Stimulated activated memory B cell treated with anti-CD40 and anti-IgM and Interleukin-4, amounts not matched to agents 10 μg/mL and 1 μg/mL and 100 μg/mL, for 72 hours (primary cell): ENCODE measurements around the gene DNAJC1.

Experiments
- ATAC-seq: fragments of 150-1000 bp; cut with Tn5 transposase; 2 replicates; pipeline ENCODE4 v1.10.0; 2021
- H3K27ac Mint-ChIP-seq: one replicate; pipeline ENCODE4 v1.8.0; 2022; ENCODE audit warnings: mild to moderate bottlenecking, mixed read lengths
- H3K27me3 Mint-ChIP-seq: one replicate; pipeline ENCODE4 v1.8.0; 2022; ENCODE audit warnings: mixed read lengths
- H3K36me3 Mint-ChIP-seq: one replicate; pipeline ENCODE4 v1.8.0; 2022; ENCODE audit warnings: mixed read lengths
- H3K4me1 Mint-ChIP-seq: one replicate; pipeline ENCODE4 v1.8.0; 2022; ENCODE audit warnings: mixed read lengths
- H3K4me3 Mint-ChIP-seq: one replicate; pipeline ENCODE4 v1.8.0; 2022; ENCODE audit warnings: mild to moderate bottlenecking, moderate library complexity, mixed read lengths
- H3K9me3 Mint-ChIP-seq: one replicate; pipeline ENCODE4 v1.8.0; 2022; ENCODE audit warnings: mixed read lengths

DNAJC1 gene

DNA sequence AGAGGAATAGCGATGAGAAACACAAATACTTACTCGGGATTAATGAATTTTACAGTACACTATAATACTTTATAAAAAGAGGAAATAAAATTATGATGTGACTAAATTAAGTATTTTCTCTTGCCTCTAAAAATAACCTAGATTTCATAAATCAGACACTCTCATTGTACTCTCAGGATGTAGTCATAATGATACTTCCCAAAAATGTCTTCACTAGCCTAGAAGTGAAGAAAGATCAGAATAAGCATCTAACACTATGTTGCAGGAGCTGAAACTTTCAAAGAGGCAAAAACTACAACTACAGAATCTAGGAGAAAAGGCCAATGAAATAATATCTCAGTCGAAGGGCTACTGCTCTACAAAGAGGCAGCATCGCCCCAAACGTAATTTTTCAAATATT is 49.4 kb downstream of the DNAJC1 start:
- Mint-ChIP-seq H3K36me3 (no peaks in the 10 kb centered on the region), H3K4me3 (no peak overlapping the region), H3K27me3 (no peaks in the 10 kb centered on the region), H3K27ac (no peak overlapping the region), H3K9me3 (no peaks in the 10 kb centered on the region), H3K4me1 (peaks cover 22% of the 10 kb centered on the region)
- peak; percentile 55 for ATAC-seq

DNA sequence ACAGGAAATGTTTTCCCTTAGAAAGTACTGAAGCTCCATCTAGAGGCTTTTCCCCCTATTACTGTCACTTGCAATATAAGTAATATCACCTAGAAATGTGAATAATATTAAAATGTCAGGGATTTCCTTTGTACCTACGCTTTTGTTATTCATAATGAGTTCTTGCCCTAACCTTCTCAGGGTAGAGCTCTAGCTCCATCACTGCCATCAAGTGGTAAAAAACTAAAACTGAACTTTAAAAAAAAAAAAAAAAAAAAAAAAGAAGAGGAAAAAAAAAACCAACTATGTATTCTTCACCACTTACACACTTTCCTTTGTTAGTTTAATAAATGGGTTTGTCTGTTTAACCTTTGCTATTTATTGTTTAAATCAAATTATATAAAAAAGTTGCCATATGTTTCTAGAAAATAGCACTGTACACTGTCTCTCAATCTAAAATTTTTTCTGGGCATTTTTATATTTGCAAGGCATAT is 49.9 kb downstream of the DNAJC1 start:
- Mint-ChIP-seq H3K36me3 (no peaks in the 10 kb centered on the region), H3K4me3 (no peak overlapping the region), H3K9me3 (no peaks in the 10 kb centered on the region), H3K27me3 (no peaks in the 10 kb centered on the region), H3K27ac (no peak overlapping the region), H3K4me1 (peaks cover 17% of the 10 kb centered on the region)
- peak; percentile 67 for ATAC-seq

DNA sequence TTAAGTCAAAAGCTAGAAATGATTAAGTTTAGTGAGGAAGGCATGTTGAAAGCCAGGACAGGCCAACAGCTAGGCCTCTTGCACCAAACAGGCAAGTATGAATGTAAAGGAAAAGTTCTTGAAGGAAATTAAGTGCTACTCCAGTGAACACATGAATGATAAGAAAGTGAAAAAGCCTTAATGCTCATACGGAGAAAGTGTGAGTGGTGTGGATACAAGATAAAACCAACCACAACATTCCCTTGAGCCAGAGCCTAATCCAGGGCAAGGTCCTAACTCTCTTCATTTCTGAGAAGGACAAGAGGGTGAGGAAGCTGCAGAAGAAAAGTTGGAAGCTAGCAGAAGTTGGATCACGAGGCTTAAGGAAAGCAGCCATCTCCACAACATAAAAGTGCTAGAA is 53.0 kb downstream of the DNAJC1 start:
- no peak overlapping the region for H3K4me3 Mint-ChIP-seq
- H3K27me3 Mint-ChIP-seq = no peaks in the 10 kb centered on the region
- no peaks in the 10 kb centered on the region for H3K9me3 Mint-ChIP-seq
- ATAC-seq = no peak
- no peaks in the 10 kb centered on the region for H3K36me3 Mint-ChIP-seq
- no peak overlapping the region for H3K27ac Mint-ChIP-seq
- H3K4me1 Mint-ChIP-seq = peaks cover 12% of the 10 kb centered on the region

DNA sequence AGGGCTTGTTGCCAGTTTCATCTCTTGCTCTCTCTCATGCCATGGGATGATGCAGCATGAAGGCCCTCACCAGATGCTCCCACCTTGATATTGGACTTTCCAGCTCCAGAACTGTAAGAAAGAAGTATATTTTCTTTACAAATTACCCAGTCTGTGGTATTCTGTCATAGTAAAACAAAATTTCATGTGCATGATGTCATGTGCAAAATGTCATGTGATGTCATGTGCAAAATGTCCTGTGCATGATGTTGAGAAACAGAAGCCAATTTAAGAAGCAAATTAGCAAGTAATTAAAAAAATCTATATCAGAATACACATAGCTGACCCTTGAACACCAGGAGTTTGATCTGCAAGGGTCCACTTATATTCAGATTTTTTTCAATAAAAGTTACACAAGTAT is 56.6 kb downstream of the DNAJC1 start:
- Mint-ChIP-seq H3K4me3 (no peak overlapping the region), H3K4me1 (peaks cover 16% of the 10 kb centered on the region), H3K9me3 (no peaks in the 10 kb centered on the region), H3K27me3 (no peaks in the 10 kb centered on the region), H3K36me3 (no peaks in the 10 kb centered on the region), H3K27ac (no peak overlapping the region)
- ATAC-seq = no peak

DNA sequence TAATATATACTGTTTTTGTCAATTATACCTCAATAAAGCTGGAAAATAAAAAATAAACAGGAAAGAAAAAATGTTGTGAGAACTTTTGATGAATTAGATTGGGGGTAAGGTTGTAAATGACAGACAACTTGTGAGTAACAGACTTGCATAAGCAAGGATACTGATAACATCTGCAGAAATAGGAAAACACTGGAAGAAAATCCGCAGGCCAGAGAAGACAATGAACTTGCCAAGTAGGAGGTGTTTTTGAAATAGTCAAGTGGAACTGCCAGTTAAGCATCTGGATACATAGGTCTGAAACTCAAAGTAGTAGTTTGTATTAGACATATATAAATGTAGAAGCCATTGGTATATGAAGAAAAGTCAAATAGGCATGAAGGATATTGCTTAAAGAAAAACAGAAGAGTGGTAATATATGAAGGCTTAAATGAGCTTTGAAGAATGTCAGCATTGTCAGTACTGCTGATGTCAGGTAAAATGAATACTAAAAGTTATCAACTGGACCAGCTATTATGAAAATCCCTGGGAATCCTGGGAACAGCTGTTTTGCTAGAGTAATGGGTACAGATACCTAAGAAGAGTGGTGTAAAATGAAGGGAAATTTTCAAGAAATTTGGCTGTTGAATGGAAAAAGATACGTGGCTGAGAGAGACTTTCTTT is 58.7 kb downstream of the DNAJC1 start:
- Mint-ChIP-seq H3K27me3 (no peaks in the 10 kb centered on the region), H3K4me1 (peaks cover 16% of the 10 kb centered on the region), H3K27ac (no peak overlapping the region), H3K36me3 (no peaks in the 10 kb centered on the region), H3K9me3 (no peaks in the 10 kb centered on the region), H3K4me3 (no peak overlapping the region)
- no peak for ATAC-seq

DNA sequence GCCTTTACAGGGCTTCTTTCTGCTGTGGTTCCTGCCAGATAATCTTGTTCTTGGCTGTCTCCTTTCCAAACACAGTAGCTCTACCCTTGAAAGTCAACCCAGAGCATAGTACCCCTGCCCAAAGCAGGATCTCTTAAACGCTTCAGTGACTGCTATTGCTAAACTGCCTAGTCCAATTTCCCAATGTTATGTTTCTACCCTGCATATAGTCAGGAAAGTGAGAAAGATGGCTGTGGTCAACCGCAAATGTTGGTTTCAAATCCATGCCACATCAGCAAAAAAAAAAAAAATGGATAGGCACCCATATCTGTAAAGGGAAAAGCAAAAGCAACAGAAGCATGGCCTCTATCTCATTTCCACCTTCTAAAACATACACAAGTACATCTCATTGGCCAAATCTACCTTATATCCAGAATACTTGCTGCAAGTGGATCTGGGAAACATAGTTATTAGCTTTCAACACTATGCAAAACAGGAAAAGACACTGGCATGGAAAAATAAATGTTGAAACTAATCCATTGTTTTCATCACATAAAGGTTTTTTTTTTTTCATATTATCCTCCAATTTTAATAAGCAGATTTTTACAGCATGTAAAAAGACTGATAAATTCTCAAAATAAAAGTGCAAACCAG is 59.8 kb downstream of the DNAJC1 start:
- Mint-ChIP-seq H3K9me3 (no peaks in the 10 kb centered on the region), H3K36me3 (peaks cover 5% of the 10 kb centered on the region), H3K27me3 (no peaks in the 10 kb centered on the region), H3K4me3 (no peak overlapping the region), H3K27ac (no peak overlapping the region), H3K4me1 (peaks cover 16% of the 10 kb centered on the region)
- ATAC-seq = no peak

DNA sequence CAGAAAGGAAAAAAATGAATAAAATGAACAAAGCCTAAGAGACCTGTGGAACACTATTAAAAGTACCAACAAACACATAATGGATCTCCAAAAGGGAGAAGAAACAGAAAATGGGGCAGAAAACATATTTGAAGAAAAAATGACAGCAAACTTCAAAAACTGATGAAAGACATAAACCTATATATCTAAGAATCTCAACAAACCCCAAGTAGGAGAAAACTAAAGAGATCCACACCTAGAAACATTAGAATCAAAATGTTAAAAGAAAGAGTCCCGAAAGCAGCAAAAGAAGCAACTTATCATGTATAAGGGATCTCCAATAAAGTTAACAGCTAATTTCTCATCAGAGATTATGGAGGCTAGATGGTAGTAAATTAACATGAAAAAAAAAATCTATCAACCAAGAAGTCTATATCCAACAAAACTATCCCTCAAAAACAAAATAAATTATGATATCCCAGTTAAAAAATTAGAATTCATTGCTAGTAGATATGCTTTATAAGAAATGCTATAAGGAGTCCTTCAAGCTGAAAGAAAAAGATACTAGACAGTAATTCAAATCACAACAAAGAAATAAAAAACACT is 68.0 kb downstream of the DNAJC1 start:
- Mint-ChIP-seq H3K9me3 (peaks cover 11% of the 10 kb centered on the region), H3K4me1 (no peaks in the 10 kb centered on the region), H3K4me3 (no peak overlapping the region), H3K36me3 (peaks cover 21% of the 10 kb centered on the region), H3K27ac (no peak overlapping the region), H3K27me3 (no peaks in the 10 kb centered on the region)
- ATAC-seq = no peak

DNA sequence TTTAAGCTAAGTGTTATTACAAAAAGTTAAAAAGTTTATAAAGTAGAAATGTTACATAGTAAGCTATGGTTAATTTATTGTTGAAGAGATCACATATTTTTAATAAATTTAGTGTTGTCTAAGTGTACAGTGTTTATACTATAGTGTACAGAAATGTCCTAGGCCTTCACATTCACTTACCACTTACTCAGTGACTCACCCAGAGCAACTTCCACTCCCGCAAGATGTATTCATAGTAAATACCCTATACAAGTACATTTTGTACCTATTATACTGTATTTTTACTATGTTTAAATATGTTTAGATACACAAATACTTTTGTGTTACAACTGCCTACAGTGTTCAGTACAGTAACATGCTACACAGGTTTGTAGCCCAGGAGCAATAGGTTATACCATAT is 69.2 kb downstream of the DNAJC1 start:
- ATAC-seq = no peak
- Mint-ChIP-seq H3K9me3 (peaks cover 11% of the 10 kb centered on the region), H3K4me3 (no peak overlapping the region), H3K36me3 (peaks cover 21% of the 10 kb centered on the region), H3K27ac (no peak overlapping the region), H3K27me3 (no peaks in the 10 kb centered on the region), H3K4me1 (no peaks in the 10 kb centered on the region)

DNA sequence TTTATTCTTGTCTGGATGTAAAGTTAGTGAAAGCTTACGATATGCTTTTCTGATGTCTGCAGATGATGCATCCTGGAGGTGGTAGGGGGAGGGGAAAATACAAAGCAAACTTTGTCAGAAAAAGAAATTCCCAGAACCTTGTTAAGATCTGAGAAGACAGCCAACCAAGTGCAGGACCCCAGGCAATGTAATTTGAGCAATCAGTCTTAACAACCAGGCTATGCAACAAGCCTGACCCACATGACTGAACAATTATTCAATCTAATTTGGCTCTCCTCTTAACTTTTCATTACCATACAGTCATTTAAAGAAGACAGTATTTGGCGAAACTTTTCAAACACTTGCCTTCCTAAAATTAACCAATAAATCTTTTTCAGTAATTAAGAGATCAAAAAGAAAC is 74.5 kb downstream of the DNAJC1 start:
- ATAC-seq = no peak
- H3K27me3 Mint-ChIP-seq = no peaks in the 10 kb centered on the region
- H3K27ac Mint-ChIP-seq = no peak overlapping the region
- no peaks in the 10 kb centered on the region for H3K36me3 Mint-ChIP-seq
- no peaks in the 10 kb centered on the region for H3K9me3 Mint-ChIP-seq
- no peaks in the 10 kb centered on the region for H3K4me1 Mint-ChIP-seq
- no peak overlapping the region for H3K4me3 Mint-ChIP-seq

DNA sequence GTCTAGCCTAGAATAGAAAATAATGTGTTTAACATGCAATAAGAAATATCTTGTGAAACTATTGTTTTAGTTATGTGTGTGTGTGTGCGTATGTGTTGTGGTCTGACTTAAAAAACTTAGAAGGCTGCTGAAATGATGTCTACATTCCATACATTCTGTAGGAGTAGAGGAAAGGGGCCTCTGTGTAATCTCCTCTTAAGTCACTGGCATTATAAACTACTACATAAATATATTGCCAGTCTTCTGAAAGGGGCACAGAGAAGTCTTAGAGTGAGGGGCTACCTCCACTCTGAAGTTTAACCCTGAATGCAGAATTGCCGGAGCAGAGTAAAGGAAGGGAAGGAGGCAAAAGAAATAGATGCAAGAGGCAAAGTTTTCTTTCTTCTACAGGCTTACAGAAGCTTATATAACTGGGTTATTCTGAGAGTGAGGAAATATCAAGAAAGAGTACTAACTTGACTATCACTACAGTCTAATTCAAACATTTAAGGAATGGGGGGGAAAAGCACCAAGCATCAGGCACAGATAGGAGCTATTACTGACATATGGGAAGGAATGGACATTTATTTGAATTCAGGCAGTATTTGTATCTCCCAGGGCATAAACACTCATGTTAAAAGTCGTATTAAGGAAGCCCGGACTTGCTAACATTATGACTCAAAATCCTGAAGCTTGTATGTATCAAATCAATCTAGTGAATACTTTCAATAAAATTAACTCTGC is 75.7 kb downstream of the DNAJC1 start:
- Mint-ChIP-seq H3K27ac (no peak overlapping the region), H3K4me1 (no peaks in the 10 kb centered on the region), H3K36me3 (no peaks in the 10 kb centered on the region), H3K27me3 (no peaks in the 10 kb centered on the region), H3K4me3 (no peak overlapping the region), H3K9me3 (no peaks in the 10 kb centered on the region)
- ATAC-seq = no peak

DNA sequence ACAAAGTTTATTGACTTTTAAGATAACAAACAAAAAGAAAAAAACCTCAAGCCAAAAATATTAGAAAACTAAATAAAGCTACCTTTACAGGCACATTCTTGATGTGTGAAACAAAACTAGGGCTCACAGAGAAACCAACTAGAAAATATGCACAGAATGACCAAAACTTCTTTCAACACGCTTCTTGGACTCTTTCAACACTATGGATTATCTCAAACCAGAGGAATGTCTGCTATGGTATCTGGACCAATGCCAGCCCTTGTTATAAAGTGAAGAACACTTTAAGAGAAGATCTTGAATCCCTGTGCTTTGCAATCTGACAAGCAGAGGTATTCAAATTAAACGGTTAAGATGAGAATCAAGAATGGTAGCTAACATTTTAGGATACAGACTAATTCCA is 76.6 kb downstream of the DNAJC1 start:
- no peaks in the 10 kb centered on the region for H3K36me3 Mint-ChIP-seq
- ATAC-seq = no peak
- no peak overlapping the region for H3K4me3 Mint-ChIP-seq
- H3K27me3 Mint-ChIP-seq = no peaks in the 10 kb centered on the region
- H3K27ac Mint-ChIP-seq = no peak overlapping the region
- no peaks in the 10 kb centered on the region for H3K4me1 Mint-ChIP-seq
- no peaks in the 10 kb centered on the region for H3K9me3 Mint-ChIP-seq

DNA sequence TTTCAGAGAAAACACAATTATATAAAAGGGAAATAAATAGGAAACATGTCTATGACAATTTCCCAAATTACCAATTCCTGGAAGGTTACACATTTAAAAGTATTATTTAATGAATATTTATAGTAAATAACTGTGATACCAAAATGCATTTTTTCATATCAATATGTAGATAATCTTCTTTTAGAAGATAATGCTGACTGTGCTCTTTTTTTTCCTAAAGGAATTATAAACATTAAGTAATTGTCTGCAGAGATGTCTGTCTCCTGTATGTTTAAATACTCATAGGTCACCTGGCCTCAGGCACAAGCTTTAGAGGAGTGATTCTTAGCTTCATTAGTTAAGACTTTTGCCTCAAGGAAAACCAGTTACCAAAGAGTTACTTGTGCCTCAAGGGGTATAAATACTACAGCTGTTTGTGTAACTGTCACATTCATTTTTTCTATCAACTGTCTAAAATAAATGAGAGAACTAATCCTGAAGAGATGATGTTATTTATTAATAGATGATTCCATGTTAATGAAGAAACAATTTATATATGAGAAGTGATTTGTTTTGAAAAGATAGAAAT is 77.1 kb downstream of the DNAJC1 start:
- no peak for ATAC-seq
- no peak overlapping the region for H3K27ac Mint-ChIP-seq
- no peak overlapping the region for H3K4me3 Mint-ChIP-seq

DNA sequence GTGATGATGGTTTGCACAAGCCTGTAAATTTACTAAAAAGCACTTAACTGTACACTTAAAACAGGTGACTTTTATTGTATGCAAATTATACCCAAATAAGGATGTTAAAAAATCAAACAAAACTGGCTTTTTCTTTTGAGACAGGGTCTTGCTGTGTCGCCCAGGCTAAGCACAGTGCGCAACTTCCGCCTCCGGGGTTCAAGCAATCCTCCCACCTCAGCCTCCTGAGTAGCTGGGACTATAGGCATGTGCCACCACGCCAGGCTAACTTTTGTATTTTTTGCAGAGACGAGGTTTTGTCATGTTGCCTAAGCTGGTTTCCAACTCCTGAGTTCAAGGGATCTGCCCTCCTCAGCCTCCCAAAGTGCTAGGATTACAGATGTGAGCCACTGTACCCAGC is 77.7 kb downstream of the DNAJC1 start:
- no peak overlapping the region for H3K4me3 Mint-ChIP-seq
- H3K27ac Mint-ChIP-seq = no peak overlapping the region
- H3K4me1 Mint-ChIP-seq = no peaks in the 10 kb centered on the region
- H3K9me3 Mint-ChIP-seq = no peaks in the 10 kb centered on the region
- no peaks in the 10 kb centered on the region for H3K36me3 Mint-ChIP-seq
- no peaks in the 10 kb centered on the region for H3K27me3 Mint-ChIP-seq
- ATAC-seq = no peak

More for the DNA sequence above, 77.1 kb downstream of the DNAJC1 start:
- no peaks in the 10 kb centered on the region for H3K9me3 Mint-ChIP-seq
- no peaks in the 10 kb centered on the region for H3K36me3 Mint-ChIP-seq
- no peaks in the 10 kb centered on the region for H3K4me1 Mint-ChIP-seq
- H3K27me3 Mint-ChIP-seq = no peaks in the 10 kb centered on the region

DNA sequence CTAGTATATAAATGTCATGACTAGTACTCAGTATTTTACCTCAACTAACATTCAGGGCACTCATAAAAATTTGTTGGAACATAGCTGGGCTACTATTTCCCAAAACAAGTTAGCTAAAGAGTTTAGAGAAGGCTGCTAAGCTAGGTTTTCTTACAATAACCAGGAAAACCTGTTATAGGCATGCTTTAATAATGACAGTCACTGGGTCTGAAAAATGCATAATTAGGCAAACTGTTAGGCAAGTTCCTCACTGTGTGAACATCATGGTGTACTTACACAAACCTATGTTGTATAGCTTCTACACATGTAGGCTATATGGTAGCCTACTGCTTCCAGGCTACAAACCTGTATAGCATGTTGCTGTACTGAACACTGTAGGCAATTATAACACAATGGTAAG is 79.0 kb downstream of the DNAJC1 start:
- no peak for ATAC-seq
- Mint-ChIP-seq H3K4me1 (peaks cover 5% of the 10 kb centered on the region), H3K4me3 (no peak overlapping the region), H3K36me3 (peaks cover 4% of the 10 kb centered on the region), H3K27me3 (no peaks in the 10 kb centered on the region), H3K9me3 (no peaks in the 10 kb centered on the region), H3K27ac (no peak overlapping the region)

DNA sequence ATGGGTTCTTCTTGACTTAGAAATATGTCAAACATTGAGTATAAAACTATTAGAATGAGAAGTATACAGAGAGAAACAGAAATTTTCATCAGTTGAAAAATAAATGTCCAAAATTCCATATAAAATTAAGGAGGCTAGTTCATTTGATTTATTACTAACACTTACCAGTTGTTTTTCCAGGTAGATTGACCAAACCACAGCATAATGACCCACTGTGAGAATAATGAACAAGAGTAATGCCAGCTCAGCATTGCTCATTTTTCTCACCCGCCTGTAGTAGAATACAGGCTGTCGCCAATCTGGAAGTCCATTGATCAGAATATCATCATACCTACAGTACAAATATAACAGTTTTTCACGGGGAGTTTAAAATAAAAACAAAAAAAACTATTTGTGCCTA is 82.9 kb downstream of the DNAJC1 start:
- no peak overlapping the region for H3K4me3 Mint-ChIP-seq
- H3K9me3 Mint-ChIP-seq = no peaks in the 10 kb centered on the region
- peaks cover 10% of the 10 kb centered on the region for H3K36me3 Mint-ChIP-seq
- peaks cover 6% of the 10 kb centered on the region for H3K4me1 Mint-ChIP-seq
- no peaks in the 10 kb centered on the region for H3K27me3 Mint-ChIP-seq
- no peak overlapping the region for H3K27ac Mint-ChIP-seq
- no peak for ATAC-seq
